IMR-90 (cell line): ENCODE measurements around the gene TAS2R9. TPM values are rescaled to one million over a fixed set of nuclear protein-coding genes. Genes with fewer than 3 reads are reported as not detected.

Experiments used
- ATAC-seq: fragments of 200-7000 bp; cut with Tn5 transposase; 2 replicates; pipeline ENCODE4 v1.9.1; 2020; ENCODE audit warnings: low read depth, mild to moderate bottlenecking, moderate library complexity
- BruUV-seq: library from RNA; stranded (reverse); fragments of 400-500 nt; replicated peaks from 2 replicates; lab custom pipeline; 2021; lab: Mats Ljungman, UMichigan
- CTCF ChIA-PET: fragments of 300-600 bp; formaldehyde crosslinking; extraction: SDS; loops from one replicate; lab custom pipeline; 2021; ENCODE audit warnings: antibody characterized with exemption; lab: Yijun Ruan, JAX
- POLR2A ChIA-PET: fragments of 300-600 bp; sonication (Branson Sonifier 250); formaldehyde crosslinking; loops from one replicate; lab custom pipeline; 2022; ENCODE audit warnings: antibody characterized with exemption; ENCODE audit not compliant: unreplicated experiment; lab: Charles Lee
- DNase-seq: peaks from one replicate; pipeline ENCODE4 v3.0.0; 2013
- H2AFZ ChIP-seq: replicated peaks from 2 replicates; pipeline ENCODE3; 2013; ENCODE audit warnings: low read length, mild to moderate bottlenecking; ENCODE audit not compliant: poor library complexity
- H2AK5ac ChIP-seq: 2 replicates; pipeline ENCODE4 v1.6.1; 2013; ENCODE audit warnings: low read depth, low read length, inconsistent platforms
- H2AK9ac ChIP-seq: replicated peaks from 2 replicates; pipeline ENCODE3; 2013; ENCODE audit warnings: mild to moderate bottlenecking, low read depth, low read length, moderate library complexity; ENCODE audit not compliant: poor library complexity
- H2BK120ac ChIP-seq: 2 replicates; pipeline ENCODE4 v1.6.1; 2013; ENCODE audit warnings: low read depth, low read length, inconsistent platforms
- H2BK15ac ChIP-seq: 3 replicates; pipeline ENCODE4 v1.6.1; 2013; ENCODE audit warnings: low read depth, low read length, inconsistent platforms
- H2BK20ac ChIP-seq: 2 replicates; pipeline ENCODE4 v1.6.1; 2013; ENCODE audit warnings: low read depth, mild to moderate bottlenecking, inconsistent platforms, low read length, moderate library complexity
- H2BK5ac ChIP-seq: 2 replicates; pipeline ENCODE4 v1.6.1; 2013; ENCODE audit warnings: mild to moderate bottlenecking, low read depth, low read length, inconsistent platforms; ENCODE audit not compliant: poor library complexity, severe bottlenecking
- H3K14ac ChIP-seq: replicated peaks from 2 replicates; pipeline ENCODE4 v1.6.1; 2013; ENCODE audit warnings: low read depth, low read length, inconsistent platforms
- H3K18ac ChIP-seq: 2 replicates; pipeline ENCODE4 v1.6.1; 2013; ENCODE audit warnings: low read depth, low read length, control low read depth
- H3K23ac ChIP-seq: 2 replicates; pipeline ENCODE4 v1.6.1; 2013; ENCODE audit warnings: low read depth, low read length, inconsistent platforms
- H3K27ac ChIP-seq: 2 replicates; pipeline ENCODE4 v1.5.1; 2013; ENCODE audit warnings: mild to moderate bottlenecking, control low read depth, low read length; ENCODE audit not compliant: insufficient read depth
- H3K27me3 ChIP-seq: 2 replicates; pipeline ENCODE4 v1.6.1; 2013; ENCODE audit warnings: low read length; ENCODE audit not compliant: control insufficient read depth, insufficient read depth
- H3K36me3 ChIP-seq: 2 replicates; pipeline ENCODE4 v1.6.1; 2013; ENCODE audit warnings: low read length, mixed read lengths; ENCODE audit not compliant: control insufficient read depth, insufficient read depth
- H3K4ac ChIP-seq: 2 replicates; pipeline ENCODE4 v1.6.1; 2013; ENCODE audit warnings: low read depth, low read length, inconsistent platforms
- H3K4me1 ChIP-seq: 2 replicates; pipeline ENCODE4 v1.6.1; 2013; ENCODE audit warnings: low read length, mixed read lengths; ENCODE audit not compliant: control insufficient read depth, insufficient read depth
- H3K4me2 ChIP-seq: 2 replicates; pipeline ENCODE4 v1.6.1; 2013; ENCODE audit warnings: low read depth, mild to moderate bottlenecking, control low read depth, low read length, moderate library complexity
- H3K4me3 ChIP-seq: 2 replicates; pipeline ENCODE4 v1.5.1; 2013; ENCODE audit warnings: low read depth, mild to moderate bottlenecking, control low read depth, low read length, moderate library complexity; ENCODE audit not compliant: insufficient read depth
- H3K56ac ChIP-seq: 2 replicates; pipeline ENCODE4 v1.6.1; 2013; ENCODE audit warnings: low read length, inconsistent platforms; ENCODE audit not compliant: insufficient read depth; ENCODE audit errors: extremely low read depth
- H3K79me1 ChIP-seq, 2 experiments: 2 replicates each; pipeline ENCODE4 v1.6.1; 2013; ENCODE audit warnings: low read length in 2 of 2, inconsistent platforms in 1 of 2, low read depth in 1 of 2
- H3K9ac ChIP-seq: 2 replicates; pipeline ENCODE4 v1.6.1; 2013; ENCODE audit warnings: low read depth, low read length, control low read depth
- H3K9me1 ChIP-seq: 2 replicates; pipeline ENCODE4 v1.6.1; 2013; ENCODE audit warnings: low read length, inconsistent platforms; ENCODE audit not compliant: insufficient read depth
- H3K9me3 ChIP-seq: 2 replicates; pipeline ENCODE4 v1.6.1; 2013; ENCODE audit warnings: low read length; ENCODE audit not compliant: control insufficient read depth, insufficient read depth
- H4K20me1 ChIP-seq: 2 replicates; pipeline ENCODE4 v1.6.1; 2013; ENCODE audit warnings: low read length, inconsistent platforms; ENCODE audit not compliant: insufficient read depth
- H4K5ac ChIP-seq: 2 replicates; pipeline ENCODE4 v1.6.1; 2013; ENCODE audit warnings: mild to moderate bottlenecking, low read depth, low read length, control low read depth
- H4K8ac ChIP-seq, 2 experiments: 2 replicates each; pipeline ENCODE4 v1.6.1; 2013; ENCODE audit warnings: low read depth in 2 of 2, low read length in 2 of 2, control low read depth in 1 of 2, inconsistent platforms in 1 of 2
- H4K91ac ChIP-seq: 2 replicates; pipeline ENCODE4 v1.6.1; 2013; ENCODE audit warnings: low read depth, low read length, inconsistent platforms; ENCODE audit not compliant: insufficient read depth
- BHLHE40 ChIP-seq: fragments of 150-350 bp; IDR thresholded peaks from 2 replicates; pipeline ENCODE4 v1.6.1; 2016; ENCODE audit warnings: mild to moderate bottlenecking, low read depth, low read length
- CEBPB ChIP-seq: IDR thresholded peaks from 2 replicates; pipeline ENCODE4 v1.6.1; 2012; ENCODE audit warnings: low read depth, low read length, improper control_type of control experiment
- CHD1 ChIP-seq: IDR thresholded peaks from 2 replicates; pipeline ENCODE4 v1.6.1; 2012; ENCODE audit warnings: low read depth, low read length, improper control_type of control experiment
- FOS ChIP-seq: fragments of 150-350 bp; IDR thresholded peaks from 2 replicates; pipeline ENCODE4 v1.6.1; 2016; ENCODE audit warnings: low read depth, low read length
- MAFK ChIP-seq: IDR thresholded peaks from 2 replicates; pipeline ENCODE4 v1.6.1; 2012; ENCODE audit warnings: low read depth, low read length, improper control_type of control experiment
- MAZ ChIP-seq: IDR thresholded peaks from 2 replicates; pipeline ENCODE4 v1.6.1; 2012; ENCODE audit warnings: low read depth, mild to moderate bottlenecking, low read length, improper control_type of control experiment, moderate library complexity, borderline replicate concordance
- MXI1 ChIP-seq: IDR thresholded peaks from 2 replicates; pipeline ENCODE4 v1.6.1; 2012; ENCODE audit warnings: low read depth, mild to moderate bottlenecking, low read length, moderate library complexity, borderline replicate concordance
- NFE2L2 ChIP-seq: fragments of 150-350 bp; IDR thresholded peaks from 2 replicates; pipeline ENCODE4 v1.6.1; 2016; ENCODE audit warnings: low read depth, mild to moderate bottlenecking, low read length
- POLR2A ChIP-seq: IDR thresholded peaks from 2 replicates; pipeline ENCODE4 v1.6.1; 2012; ENCODE audit warnings: mild to moderate bottlenecking, low read depth, low read length
- RAD21 ChIP-seq: IDR thresholded peaks from 2 replicates; pipeline ENCODE4 v1.6.1; 2012; ENCODE audit warnings: low read length, improper control_type of control experiment
- RCOR1 ChIP-seq: IDR thresholded peaks from 2 replicates; pipeline ENCODE4 v1.6.1; 2012; ENCODE audit warnings: mild to moderate bottlenecking, low read length, improper control_type of control experiment; ENCODE audit not compliant: insufficient replicate concordance
- RFX5 ChIP-seq: IDR thresholded peaks from 2 replicates; pipeline ENCODE4 v1.8.0; 2012; ENCODE audit warnings: low read depth, mild to moderate bottlenecking, low read length, moderate library complexity
- SMC3 ChIP-seq: fragments of 150-350 bp; IDR thresholded peaks from 2 replicates; pipeline ENCODE4 v1.6.1; 2016; ENCODE audit warnings: low read depth, mild to moderate bottlenecking, antibody characterized with exemption, low read length, moderate library complexity
- WGBS, 2 experiments: methylation state at CpG; one replicate each; pipeline versions ENCODE4 v1.1.5 to v1.1.7; 2013; ENCODE audit warnings: missing lambda C conversion rate in 2 of 2; ENCODE audit not compliant: insufficient read length in 1 of 2; ENCODE audit errors: extremely low coverage in 2 of 2; 5-methylcytosine and 5-hydroxymethylcytosine counted together
- dilution Hi-C: fragments of 300-500 bp; cut with HindIII; formaldehyde crosslinking; loops from one replicate; pipeline ENCODE4 v1.14.3; 2018; ENCODE audit warnings: low sequenced_read_pairs; ENCODE audit not compliant: unreplicated experiment
- in situ Hi-C: fragments of 300-500 bp; cut with MboI; formaldehyde crosslinking; loops from 3 replicates; pipeline ENCODE4 v1.14.3; 2019; ENCODE audit warnings: low sequenced_read_pairs, inconsistent platforms, mixed read lengths
- intact Hi-C: fragments of 100-400 bp; cut with micrococcal nuclease; formaldehyde crosslinking; loops from 2 replicates; pipeline ENCODE4 v1.10.0; 2022
- polyA plus RNA-seq, 3 experiments: library from polyadenylated mRNA; depleted of rRNA; stranded (reverse); fragments of >200 nt; gene quantifications; 2 replicates each; pipeline ENCODE4 v1.2.3, GENCODE V29; 2012; ENCODE audit warnings: low replicate concordance in 1 of 3
- total RNA-seq: library from RNA; depleted of rRNA; stranded (reverse); fragments of >200 nt; gene quantifications from 2 replicates; pipeline ENCODE4 v1.2.3, GENCODE V29; 2012
- TF ChIP-seq, protein P1 (sequence below): fragments of 150-350 bp; IDR thresholded peaks from 2 replicates; pipeline ENCODE4 v1.6.1; 2016; ENCODE audit warnings: low read depth, mild to moderate bottlenecking, low read length, moderate library complexity, borderline replicate concordance
- TF ChIP-seq, protein P2 (sequence below): conservative IDR thresholded peaks from 2 replicates; pipeline ENCODE4 v1.5.1; 2012; ENCODE audit warnings: mild to moderate bottlenecking, low read depth, low read length, improper control_type of control experiment

The TAS2R9 gene
- total and polyA plus RNA-seq, 2 of the 4 experiments (the other 2 are of a cell fraction): not detected

GRCh38 chr12:10771132-10771733, 38.7 kb downstream of the TAS2R9 start:
- ATAC-seq: peak; percentile 86
- H3K9me1 ChIP-seq: no peaks in the 10 kb centered on the region
- in situ Hi-C loops (loop anchor here (5.0 kb wide), 1 partner anchor 716 kb away; no protein-coding TSS in a partner anchor), dilution Hi-C loops (no loop called here), intact Hi-C loops (loop anchor here (1.0 kb wide), 2 partner anchors 428 to 715 kb away; no protein-coding TSS in a partner anchor)
- H3K4me2 ChIP-seq: no peak overlapping the region
- ChIA-PET CTCF (interaction anchor here (0.6 to 2.0 kb wide), 9 partner anchors 19 to 1927 kb away, joined by 3 to 16 read pairs (median 4); no protein-coding TSS in a partner anchor), POLR2A (interaction anchor here (0.6 to 0.7 kb wide), 2 partner anchors 398 to 431 kb away, joined by 3 to 4 read pairs; no protein-coding TSS in a partner anchor)
- H3K4me3 ChIP-seq: no peak overlapping the region
- no peaks in the 10 kb centered on the region for H3K4me1 ChIP-seq
- DNase-seq: peak; percentile 51
- no peak overlapping the region for H3K14ac ChIP-seq
- H2AFZ ChIP-seq: no peak overlapping the region
- no peak overlapping the region for H4K91ac ChIP-seq
- no peak overlapping the region for H2BK15ac ChIP-seq
- H3K4ac ChIP-seq: no peak overlapping the region
- H3K23ac ChIP-seq: no peak overlapping the region
- no peak overlapping the region for H2AK9ac ChIP-seq
- H3K56ac ChIP-seq: no peak overlapping the region
- no peak overlapping the region for H2BK120ac ChIP-seq
- WGBS, 2 experiments: no CpG with 5 or more reads among the region's 1 CpG
- no peaks in the 10 kb centered on the region for H3K9me3 ChIP-seq
- no peak overlapping the region for H3K9ac ChIP-seq
- no peaks in the 10 kb centered on the region for H3K79me1 ChIP-seq
- H2BK5ac ChIP-seq: no peak overlapping the region
- peaks cover 24% of the 10 kb centered on the region for H3K27me3 ChIP-seq
- H4K20me1 ChIP-seq: no peaks in the 10 kb centered on the region
- H2BK20ac ChIP-seq: no peak overlapping the region
- H2AK5ac ChIP-seq: no peak overlapping the region
- no peak overlapping the region for H4K8ac ChIP-seq
- no peak overlapping the region for H3K18ac ChIP-seq
- H3K36me3 ChIP-seq: no peaks in the 10 kb centered on the region
- H3K27ac ChIP-seq: no peak overlapping the region
- H4K5ac ChIP-seq: no peak overlapping the region
- BruUV-seq: no TSS peak
- TF ChIP-seq, protein P1, sequence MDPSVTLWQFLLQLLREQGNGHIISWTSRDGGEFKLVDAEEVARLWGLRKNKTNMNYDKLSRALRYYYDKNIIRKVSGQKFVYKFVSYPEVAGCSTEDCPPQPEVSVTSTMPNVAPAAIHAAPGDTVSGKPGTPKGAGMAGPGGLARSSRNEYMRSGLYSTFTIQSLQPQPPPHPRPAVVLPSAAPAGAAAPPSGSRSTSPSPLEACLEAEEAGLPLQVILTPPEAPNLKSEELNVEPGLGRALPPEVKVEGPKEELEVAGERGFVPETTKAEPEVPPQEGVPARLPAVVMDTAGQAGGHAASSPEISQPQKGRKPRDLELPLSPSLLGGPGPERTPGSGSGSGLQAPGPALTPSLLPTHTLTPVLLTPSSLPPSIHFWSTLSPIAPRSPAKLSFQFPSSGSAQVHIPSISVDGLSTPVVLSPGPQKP: no peak
- no peak for TF ChIP-seq NFE2L2
- no peak for TF ChIP-seq CHD1
- no peak for TF ChIP-seq FOS
- TF ChIP-seq POLR2A: no peak
- TF ChIP-seq RCOR1: no peak
- no peak for TF ChIP-seq MAFK
- TF ChIP-seq MXI1: no peak
- no peak for TF ChIP-seq MAZ
- TF ChIP-seq CEBPB: peak; percentile 19; the same call in 1 of the 2 replicates
- peak; percentile 88 for TF ChIP-seq SMC3
- TF ChIP-seq RAD21: peak; percentile 82
- TF ChIP-seq, protein P2, sequence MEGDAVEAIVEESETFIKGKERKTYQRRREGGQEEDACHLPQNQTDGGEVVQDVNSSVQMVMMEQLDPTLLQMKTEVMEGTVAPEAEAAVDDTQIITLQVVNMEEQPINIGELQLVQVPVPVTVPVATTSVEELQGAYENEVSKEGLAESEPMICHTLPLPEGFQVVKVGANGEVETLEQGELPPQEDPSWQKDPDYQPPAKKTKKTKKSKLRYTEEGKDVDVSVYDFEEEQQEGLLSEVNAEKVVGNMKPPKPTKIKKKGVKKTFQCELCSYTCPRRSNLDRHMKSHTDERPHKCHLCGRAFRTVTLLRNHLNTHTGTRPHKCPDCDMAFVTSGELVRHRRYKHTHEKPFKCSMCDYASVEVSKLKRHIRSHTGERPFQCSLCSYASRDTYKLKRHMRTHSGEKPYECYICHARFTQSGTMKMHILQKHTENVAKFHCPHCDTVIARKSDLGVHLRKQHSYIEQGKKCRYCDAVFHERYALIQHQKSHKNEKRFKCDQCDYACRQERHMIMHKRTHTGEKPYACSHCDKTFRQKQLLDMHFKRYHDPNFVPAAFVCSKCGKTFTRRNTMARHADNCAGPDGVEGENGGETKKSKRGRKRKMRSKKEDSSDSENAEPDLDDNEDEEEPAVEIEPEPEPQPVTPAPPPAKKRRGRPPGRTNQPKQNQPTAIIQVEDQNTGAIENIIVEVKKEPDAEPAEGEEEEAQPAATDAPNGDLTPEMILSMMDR: peak; percentile 87
- no peak for TF ChIP-seq RFX5
- no peak for TF ChIP-seq BHLHE40
